Neural cell (in vitro differentiated cells): ENCODE measurements around the gene SDC3. TPM values are rescaled to one million over a fixed set of nuclear protein-coding genes. Genes with fewer than 3 reads are reported as not detected.

Source experiments
- H2AFZ ChIP-seq: fragments of 200-600, 300-800 bp; sonication (generic), shearing (Covaris generic); 2 replicates; pipeline ENCODE4 v1.6.0; 2014; ENCODE audit warnings: low read depth, mild to moderate bottlenecking, antibody characterized with exemption, low read length, moderate library complexity
- H3F3A ChIP-seq: fragments of 200-600 bp; shearing (Covaris generic); 2 replicates; pipeline ENCODE4 v1.6.1; 2016; ENCODE audit warnings: mild to moderate bottlenecking, moderate library complexity, mixed read lengths, antibody characterized with exemption, low read length; ENCODE audit not compliant: insufficient read depth, poor library complexity, severe bottlenecking
- H3K27ac ChIP-seq: fragments of 200-600, 300-800 bp; sonication (generic), shearing (Covaris generic); 2 replicates; pipeline ENCODE4 v1.5.1; 2014; ENCODE audit warnings: mild to moderate bottlenecking, low read length, moderate library complexity
- H3K27me3 ChIP-seq: fragments of 300-800, 200-600 bp; sonication (generic), shearing (Covaris generic); 2 replicates; pipeline ENCODE4 v1.6.0; 2014; ENCODE audit warnings: mild to moderate bottlenecking, low read depth, low read length, moderate library complexity; ENCODE audit not compliant: insufficient read depth
- H3K36me3 ChIP-seq: fragments of 300-800, 200-600 bp; sonication (generic), shearing (Covaris generic); 2 replicates; pipeline ENCODE4 v1.5.1; 2014; ENCODE audit warnings: mild to moderate bottlenecking, antibody characterized with exemption, low read length, moderate library complexity; ENCODE audit not compliant: insufficient read depth
- H3K4me2 ChIP-seq: fragments of 300-800, 200-600 bp; sonication (generic), shearing (Covaris generic); 2 replicates; pipeline ENCODE4 v1.6.0; 2014; ENCODE audit warnings: mild to moderate bottlenecking, low read length
- H3K4me3 ChIP-seq: fragments of 300-800, 200-600 bp; sonication (generic), shearing (Covaris generic); 2 replicates; pipeline ENCODE4 v1.5.1; 2014; ENCODE audit warnings: mild to moderate bottlenecking, low read length, moderate library complexity
- H3K79me2 ChIP-seq: fragments of 200-600 bp; shearing (Covaris generic); replicated peaks from 2 replicates; pipeline ENCODE4 v1.6.0; 2014; ENCODE audit warnings: mild to moderate bottlenecking, low read length, moderate library complexity; ENCODE audit not compliant: insufficient read depth
- H3K9ac ChIP-seq: fragments of 300-800, 200-600 bp; sonication (generic), shearing (Covaris generic); 2 replicates; pipeline ENCODE4 v1.6.1; 2016; ENCODE audit warnings: mild to moderate bottlenecking, low read length, mixed read lengths
- H3K9me2 ChIP-seq: fragments of 200-600 bp; shearing (Covaris generic); 2 replicates; pipeline ENCODE4 v1.6.1; 2016; ENCODE audit warnings: mild to moderate bottlenecking, low read length, mixed read lengths; ENCODE audit not compliant: insufficient read depth
- H3K9me3 ChIP-seq: fragments of 200-600, 300-800 bp; sonication (generic), shearing (Covaris generic); 2 replicates; pipeline ENCODE4 v1.6.1; 2016; ENCODE audit warnings: mild to moderate bottlenecking, mixed run types, low read length, moderate library complexity, mixed read lengths
- H4K20me1 ChIP-seq: fragments of 200-600 bp; shearing (Covaris generic); 2 replicates; pipeline ENCODE4 v1.6.1; 2016; ENCODE audit warnings: mild to moderate bottlenecking, mixed run types; ENCODE audit not compliant: insufficient read depth
- CTCF ChIP-seq: fragments of 450-650 bp; IDR thresholded peaks from 2 replicates; pipeline ENCODE4 v1.5.1; 2014; ENCODE audit warnings: antibody characterized with exemption, mild to moderate bottlenecking, moderate library complexity; ENCODE audit not compliant: poor library complexity, severe bottlenecking
- EP300 ChIP-seq: fragments of 450-650 bp; conservative IDR thresholded peaks from 2 replicates; pipeline ENCODE4 v1.6.1; 2014; ENCODE audit warnings: antibody characterized with exemption, mild to moderate bottlenecking, moderate library complexity; ENCODE audit not compliant: poor library complexity, severe bottlenecking
- EZH2 ChIP-seq: fragments of 200-600, 300-800 bp; shearing (Covaris generic), sonication (generic); IDR thresholded peaks from 2 replicates; pipeline ENCODE4 v1.6.1; 2014; ENCODE audit warnings: antibody characterized with exemption, low read length, borderline replicate concordance, mild to moderate bottlenecking; ENCODE audit not compliant: insufficient read depth, poor library complexity, severe bottlenecking
- MXI1 ChIP-seq: fragments of 450-650 bp; conservative IDR thresholded peaks from 2 replicates; pipeline ENCODE4 v1.6.1; 2014; ENCODE audit warnings: antibody characterized with exemption, mild to moderate bottlenecking; ENCODE audit not compliant: poor library complexity, severe bottlenecking
- POLR2AphosphoS5 ChIP-seq: IDR thresholded peaks from 2 replicates; pipeline ENCODE4 v1.6.1; 2012
- RAD21 ChIP-seq: fragments of 450-650 bp; conservative IDR thresholded peaks from 2 replicates; pipeline ENCODE4 v1.6.1; 2014; ENCODE audit warnings: antibody characterized with exemption, mild to moderate bottlenecking, moderate library complexity
- REST ChIP-seq: IDR thresholded peaks from 2 replicates; pipeline ENCODE4 v1.6.1; 2012; ENCODE audit warnings: borderline replicate concordance
- SMC3 ChIP-seq: fragments of 450-650 bp; conservative IDR thresholded peaks from 2 replicates; pipeline ENCODE4 v1.6.1; 2014; ENCODE audit warnings: antibody characterized with exemption, mild to moderate bottlenecking, moderate library complexity; ENCODE audit not compliant: poor library complexity
- TAF1 ChIP-seq: IDR thresholded peaks from 2 replicates; pipeline ENCODE4 v1.6.1; 2012; ENCODE audit warnings: low read depth
- polyA plus RNA-seq: library from polyadenylated mRNA; depleted of rRNA; stranded (reverse); fragments of >200 nt; gene quantifications from 2 replicates; pipeline ENCODE4 v1.2.3, GENCODE V29; 2014

SDC3 gene
- polyA plus RNA-seq, 1 donor from 2014 or later, result 55.2 TPM

DNA sequence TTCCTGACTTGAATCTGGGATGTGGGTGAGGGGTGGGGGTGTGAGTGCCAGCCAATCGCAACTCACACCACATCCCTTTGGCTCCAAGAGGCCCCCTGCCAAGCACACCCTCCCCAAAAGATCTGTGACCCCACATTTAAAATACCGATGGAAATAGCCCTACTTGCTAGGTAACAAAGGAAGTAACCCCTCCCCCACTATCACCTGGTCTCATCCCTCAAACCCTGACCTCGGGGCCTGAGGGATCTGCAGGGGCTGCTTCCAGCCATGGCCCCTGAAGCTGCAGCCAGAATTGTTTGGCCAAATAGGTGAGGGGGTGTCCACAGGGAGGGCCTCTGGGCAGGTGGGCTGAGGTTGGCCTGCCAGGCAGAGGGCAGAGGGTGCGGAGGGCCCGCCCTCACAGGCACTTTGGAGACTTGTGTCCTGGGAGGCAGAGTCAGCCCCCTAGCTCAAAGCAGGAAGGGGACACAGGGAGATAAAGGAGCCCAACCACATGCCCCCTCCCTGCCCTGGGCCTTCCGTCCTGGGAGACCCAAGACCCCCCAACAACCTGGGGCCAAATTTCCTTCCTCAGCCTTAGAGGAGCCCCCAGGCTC is 37.2 kb downstream of the SDC3 start:
- no peaks in the 10 kb centered on the region for H3K9me2 ChIP-seq
- no peak overlapping the region for H3K27ac ChIP-seq
- H3F3A ChIP-seq, result no peaks in the 10 kb centered on the region
- no peak overlapping the region for H3K4me2 ChIP-seq
- peaks cover 21% of the 10 kb centered on the region for H3K79me2 ChIP-seq
- peaks cover 14% of the 10 kb centered on the region for H3K9me3 ChIP-seq
- no peak for TF ChIP-seq RAD21
- no peak for TF ChIP-seq EP300
- TF ChIP-seq REST, result no peak
- TF ChIP-seq SMC3, result no peak
- no peak for TF ChIP-seq POLR2AphosphoS5
- TF ChIP-seq EZH2, result no peak
- no peak for TF ChIP-seq CTCF
- no peak for TF ChIP-seq TAF1
- H3K36me3 ChIP-seq, result peaks cover 21% of the 10 kb centered on the region
- no peak overlapping the region for H3K4me3 ChIP-seq
- H4K20me1 ChIP-seq, result no peaks in the 10 kb centered on the region
- H2AFZ ChIP-seq, result no peak overlapping the region
- H3K27me3 ChIP-seq, result no peaks in the 10 kb centered on the region
- no peak overlapping the region for H3K9ac ChIP-seq

DNA sequence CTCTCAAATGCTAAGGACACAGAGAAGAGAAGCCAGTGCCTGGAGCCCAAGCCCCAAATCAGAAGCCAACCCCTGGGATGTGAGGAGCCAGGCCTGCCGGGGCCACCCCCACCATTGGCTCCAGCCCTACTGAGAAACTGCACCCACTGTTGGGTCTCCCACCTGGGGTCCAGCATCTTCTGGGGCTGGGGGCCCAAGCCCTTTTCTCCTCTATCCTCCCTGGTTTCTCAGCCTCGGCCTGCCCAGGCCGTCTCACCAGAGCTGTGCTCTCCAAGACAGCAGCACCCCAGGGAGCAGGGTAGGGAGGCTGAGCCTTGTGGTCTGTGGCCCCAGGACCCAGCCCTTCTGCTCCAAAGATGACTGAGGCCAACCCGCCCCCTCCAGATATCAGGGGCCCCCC is 37.9 kb downstream of the SDC3 start:
- TF ChIP-seq TAF1, result no peak
- TF ChIP-seq RAD21, result no peak
- no peak for TF ChIP-seq REST
- TF ChIP-seq SMC3, result no peak
- no peak for TF ChIP-seq MXI1
- no peak for TF ChIP-seq CTCF
- TF ChIP-seq EZH2, result no peak
- no peak for TF ChIP-seq EP300
- TF ChIP-seq POLR2AphosphoS5, result no peak
- H3K9me2 ChIP-seq, result no peaks in the 10 kb centered on the region
- H3K79me2 ChIP-seq, result peaks cover 13% of the 10 kb centered on the region
- peaks cover 21% of the 10 kb centered on the region for H3K36me3 ChIP-seq
- no peaks in the 10 kb centered on the region for H3K27me3 ChIP-seq
- no peaks in the 10 kb centered on the region for H4K20me1 ChIP-seq
- H3K9me3 ChIP-seq, result peaks cover 14% of the 10 kb centered on the region
- H3K27ac ChIP-seq, result no peak overlapping the region
- no peak overlapping the region for H3K9ac ChIP-seq
- H3K4me3 ChIP-seq, result no peak overlapping the region
- H3F3A ChIP-seq, result no peaks in the 10 kb centered on the region
- H3K4me2 ChIP-seq, result no peak overlapping the region
- no peak overlapping the region for H2AFZ ChIP-seq
